Keratinocyte (primary cell): Measurements from ENCODE around the gene ZP2. TPM values are rescaled to one million over a fixed set of nuclear protein-coding genes. Genes with fewer than 3 reads are reported as not detected.
A peak's percentile ranks its signal among the peaks of the same experiment; 100 is the strongest.

Experiments
- DNase-seq: peaks from one replicate; pipeline ENCODE4 v3.0.0-alpha.2; 2011; ENCODE audit warnings: low read depth, missing footprints, low spot score
- FAIRE-seq: peaks from 2 replicates; lab custom pipeline; 2011; peaks lifted over from hg19 to GRCh38; lab: Jason Lieb, UNC
- H2AFZ ChIP-seq: 2 replicates; pipeline ENCODE4 v1.6.0; 2012; ENCODE audit warnings: low read length, control low read depth, inconsistent platforms; ENCODE audit not compliant: control insufficient read depth
- H3K27ac ChIP-seq: 2 replicates; pipeline ENCODE4 v1.5.1; 2011; ENCODE audit warnings: low read length; ENCODE audit not compliant: control insufficient read depth, insufficient read depth
- H3K27me3 ChIP-seq: 3 replicates; pipeline ENCODE4 v1.6.0; 2011; ENCODE audit warnings: low read length; ENCODE audit not compliant: control insufficient read depth, insufficient read depth; ENCODE audit errors: extremely low read depth
- H3K36me3 ChIP-seq, 2 experiments: 2 replicates in 1 of 2; 3 replicates in 1 of 2; pipeline ENCODE4 v1.5.1; 2011; ENCODE audit warnings: low read length in 2 of 2, mild to moderate bottlenecking in 1 of 2; ENCODE audit not compliant: control insufficient read depth in 2 of 2, insufficient read depth in 2 of 2; ENCODE audit errors: extremely low read depth in 1 of 2
- H3K4me1 ChIP-seq: 3 replicates; pipeline ENCODE4 v1.5.1; 2011; ENCODE audit warnings: low read length; ENCODE audit not compliant: control insufficient read depth, insufficient read depth; ENCODE audit errors: extremely low read depth
- H3K4me2 ChIP-seq: 3 replicates; pipeline ENCODE4 v1.6.0; 2011; ENCODE audit warnings: low read depth, low read length; ENCODE audit not compliant: control insufficient read depth, insufficient read depth; ENCODE audit errors: extremely low read depth
- H3K4me3 ChIP-seq, 3 experiments: fragments of 200-600 bp in 1 of 3; sonication (generic) in 1 of 3; 2 replicates in 2 of 3; 3 replicates in 1 of 3; pipeline ENCODE4 v1.5.1; 2011 to 2016; ENCODE audit warnings: low read length in 3 of 3, mild to moderate bottlenecking in 3 of 3, control low read depth in 2 of 3, inconsistent platforms in 1 of 3, low read depth in 1 of 3, mixed read lengths in 1 of 3, mixed run types in 1 of 3, moderate library complexity in 1 of 3; ENCODE audit not compliant: control insufficient read depth in 2 of 3, insufficient read depth in 2 of 3; ENCODE audit errors: extremely low read depth in 1 of 3
- H3K79me2 ChIP-seq: 2 replicates; pipeline ENCODE4 v1.6.0; 2012; ENCODE audit warnings: low read length; ENCODE audit not compliant: control insufficient read depth, insufficient read depth
- H3K9ac ChIP-seq: 3 replicates; pipeline ENCODE4 v1.6.0; 2011; ENCODE audit warnings: low read length; ENCODE audit not compliant: control insufficient read depth, insufficient read depth; ENCODE audit errors: extremely low read depth
- H3K9me1 ChIP-seq: 3 replicates; pipeline ENCODE4 v1.6.0; 2011; ENCODE audit warnings: low read length; ENCODE audit not compliant: control insufficient read depth, insufficient read depth; ENCODE audit errors: extremely low read depth
- H3K9me3 ChIP-seq: 2 replicates; pipeline ENCODE4 v1.5.1; 2012; ENCODE audit warnings: low read depth, low read length; ENCODE audit not compliant: control insufficient read depth
- H4K20me1 ChIP-seq: 3 replicates; pipeline ENCODE4 v1.6.0; 2011; ENCODE audit warnings: low read length; ENCODE audit not compliant: control insufficient read depth, insufficient read depth; ENCODE audit errors: extremely low read depth
- CTCF ChIP-seq, 3 experiments: IDR thresholded peaks in 1 of 3; conservative IDR thresholded peaks in 1 of 3; optimal IDR thresholded peaks in 1 of 3; 2 replicates in 2 of 3; 3 replicates in 1 of 3; pipeline versions ENCODE3 to v1.5.1; 2011; ENCODE audit warnings: low read length in 3 of 3, mild to moderate bottlenecking in 3 of 3, moderate library complexity in 2 of 3, control low read depth in 1 of 3, inconsistent platforms in 1 of 3; ENCODE audit not compliant: insufficient read depth in 2 of 3; ENCODE audit errors: extremely low read depth in 1 of 3
- EZH2 ChIP-seq: IDR thresholded peaks from one replicate; pipeline ENCODE4 v1.6.1; 2012; ENCODE audit warnings: inconsistent platforms, mild to moderate bottlenecking, low read length, moderate library complexity
- dilution Hi-C: fragments of 300-500 bp; cut with MboI; formaldehyde crosslinking; loops from one replicate; pipeline ENCODE4 v1.7.0; 2020; ENCODE audit warnings: low sequenced_read_pairs; ENCODE audit not compliant: extremely low pct_ligation_motif_present
- polyA plus RNA-seq, 5 experiments: library from polyadenylated mRNA; depleted of rRNA in 3 of 5; stranded (reverse) in 3 of 5; stranded (forward) in 1 of 5; unstranded in 1 of 5; fragments of >200 nt; gene quantifications; 1 replicate in 1 of 5; 2 replicates in 3 of 5; 3 replicates in 1 of 5; pipeline versions ENCODE4 v1.2.1 to v1.2.3, GENCODE V29; 2011 to 2012; ENCODE audit warnings: missing spikeins in 2 of 5, low read depth in 1 of 5, low replicate concordance in 1 of 5

ZP2 gene
- polyA plus RNA-seq, 1 donor (not counting 4 experiments of a cell fraction or from before 2014, with no cell fraction given): not detected

DNA sequence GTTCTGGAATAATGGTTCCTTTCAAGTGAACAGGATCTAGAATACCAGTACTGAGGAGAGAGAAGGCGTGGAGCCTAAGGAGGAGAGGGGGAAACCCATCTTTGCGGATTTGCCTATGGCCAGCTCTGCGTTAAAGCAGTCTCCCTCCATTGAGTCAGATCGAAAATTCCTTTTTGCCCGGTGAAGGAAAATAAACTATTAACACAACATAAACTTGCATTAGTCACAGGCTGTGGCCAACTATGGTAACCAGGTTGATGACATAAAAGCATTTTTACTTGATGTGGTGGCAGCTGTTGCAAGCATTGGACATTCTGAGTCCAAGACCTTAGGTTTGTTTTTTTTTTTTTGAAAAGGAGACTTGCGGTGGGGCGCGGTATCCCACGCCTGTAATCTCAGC, 44.0 kb downstream of the ZP2 start:
- no peak overlapping the region for H2AFZ ChIP-seq
- FAIRE-seq: no peak
- no peaks in the 10 kb centered on the region for H4K20me1 ChIP-seq
- dilution Hi-C loops: no loop called here
- DNase-seq: no peak
- no peak overlapping the region for H3K9ac ChIP-seq
- H3K4me2 ChIP-seq: no peak overlapping the region
- H3K27me3 ChIP-seq: no peaks in the 10 kb centered on the region
- peak overlapping the region; percentile 37 for H3K27ac ChIP-seq
- TF ChIP-seq EZH2: no peak
- no peak for TF ChIP-seq CTCF (optimal IDR thresholded peaks at IDR 0.05 in 1 of 3, IDR thresholded peaks at IDR 0.05 in 1 of 3, conservative IDR thresholded peaks at IDR 0.05 in 1 of 3; ENCODE audit: extremely low read depth in 1 of 3, insufficient read depth in 2 of 3, low read length in 3 of 3)
- H3K4me3 ChIP-seq: no peak overlapping the region
- no peaks in the 10 kb centered on the region for H3K9me3 ChIP-seq
- peaks cover 2% of the 10 kb centered on the region for H3K4me1 ChIP-seq
- peaks cover 16 to 36% of the 10 kb centered on the region in 2 experiments for H3K36me3 ChIP-seq
- H3K79me2 ChIP-seq: peaks cover 11% of the 10 kb centered on the region
- H3K9me1 ChIP-seq: no peaks in the 10 kb centered on the region

DNA sequence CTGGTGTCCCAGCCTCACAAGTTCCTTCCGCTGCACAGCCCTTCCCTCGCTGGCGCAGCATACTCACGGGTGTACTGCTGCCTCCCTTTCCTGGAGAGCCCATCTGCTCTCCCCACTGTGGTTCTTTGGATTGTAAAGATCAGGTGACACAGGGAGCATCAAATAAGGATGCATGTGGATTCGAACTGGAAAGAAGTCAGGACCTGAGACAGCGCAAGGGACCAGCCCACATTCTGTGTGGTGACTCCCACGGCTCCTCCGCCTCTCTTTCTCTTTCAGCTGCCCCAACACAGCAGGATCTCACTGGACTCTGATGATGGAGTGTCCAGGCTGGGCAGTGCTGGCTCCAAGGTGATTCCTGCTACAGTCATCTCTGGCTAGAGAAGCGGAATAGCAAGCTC, 44.8 kb downstream of the ZP2 start:
- TF ChIP-seq EZH2 (no peak), CTCF (optimal IDR thresholded peaks at IDR 0.05 in 1 of 3, IDR thresholded peaks at IDR 0.05 in 1 of 3, conservative IDR thresholded peaks at IDR 0.05 in 1 of 3; ENCODE audit: extremely low read depth in 1 of 3, insufficient read depth in 2 of 3, low read length in 3 of 3) (no peak)
- no peaks in the 10 kb centered on the region for H3K27me3 ChIP-seq
- H3K9me1 ChIP-seq: no peaks in the 10 kb centered on the region
- no peaks in the 10 kb centered on the region for H3K9me3 ChIP-seq
- H3K27ac ChIP-seq: no peak overlapping the region
- H3K4me2 ChIP-seq: no peak overlapping the region
- peaks cover 11% of the 10 kb centered on the region for H3K79me2 ChIP-seq
- no peak overlapping the region for H2AFZ ChIP-seq
- FAIRE-seq (no peak), DNase-seq (no peak)
- H3K9ac ChIP-seq: no peak overlapping the region
- peaks cover 2% of the 10 kb centered on the region for H3K4me1 ChIP-seq
- peaks cover 16 to 35% of the 10 kb centered on the region in 2 experiments for H3K36me3 ChIP-seq
- H3K4me3 ChIP-seq: no peak overlapping the region
- H4K20me1 ChIP-seq: no peaks in the 10 kb centered on the region
- dilution Hi-C loops: no loop called here
